MM.1S (cell line): ENCODE data around the gene TSHZ2.

Source experiments
- EZH2 ChIP-seq: fragments of 300-600 bp; sonication (generic); optimal IDR thresholded peaks from 2 replicates; pipeline ENCODE3; 2017; ENCODE audit warnings: low read depth, mild to moderate bottlenecking, antibody characterized with exemption, low read length, mixed read lengths
- TF ChIP-seq, protein P1 (sequence below): fragments of 300-600 bp; sonication (generic); IDR thresholded peaks from 2 replicates; pipeline ENCODE4 v1.5.1; 2016; ENCODE audit warnings: antibody characterized with exemption, low read length, mixed read lengths

DNA sequence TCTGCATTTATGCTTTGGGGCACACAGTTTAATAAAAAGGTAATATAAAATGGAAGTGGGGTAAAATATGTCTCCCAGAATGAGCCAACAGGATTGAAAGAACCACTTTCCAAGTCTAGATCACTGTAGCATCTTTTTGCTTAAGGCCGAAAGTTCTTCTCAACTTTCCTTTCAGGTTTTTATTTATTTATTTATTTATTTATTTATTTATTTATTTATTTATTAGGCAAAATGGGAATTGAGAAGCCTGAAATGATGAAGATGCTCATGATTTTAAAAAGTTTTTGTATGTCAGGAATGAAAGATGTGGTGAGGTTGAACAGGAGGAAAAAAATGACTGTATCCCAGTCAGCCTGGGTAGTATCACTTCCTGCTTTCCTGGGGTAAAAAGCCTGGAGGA is 24.0 kb downstream of the TSHZ2 start:
- no peak for TF ChIP-seq EZH2
- TF ChIP-seq, protein P1, sequence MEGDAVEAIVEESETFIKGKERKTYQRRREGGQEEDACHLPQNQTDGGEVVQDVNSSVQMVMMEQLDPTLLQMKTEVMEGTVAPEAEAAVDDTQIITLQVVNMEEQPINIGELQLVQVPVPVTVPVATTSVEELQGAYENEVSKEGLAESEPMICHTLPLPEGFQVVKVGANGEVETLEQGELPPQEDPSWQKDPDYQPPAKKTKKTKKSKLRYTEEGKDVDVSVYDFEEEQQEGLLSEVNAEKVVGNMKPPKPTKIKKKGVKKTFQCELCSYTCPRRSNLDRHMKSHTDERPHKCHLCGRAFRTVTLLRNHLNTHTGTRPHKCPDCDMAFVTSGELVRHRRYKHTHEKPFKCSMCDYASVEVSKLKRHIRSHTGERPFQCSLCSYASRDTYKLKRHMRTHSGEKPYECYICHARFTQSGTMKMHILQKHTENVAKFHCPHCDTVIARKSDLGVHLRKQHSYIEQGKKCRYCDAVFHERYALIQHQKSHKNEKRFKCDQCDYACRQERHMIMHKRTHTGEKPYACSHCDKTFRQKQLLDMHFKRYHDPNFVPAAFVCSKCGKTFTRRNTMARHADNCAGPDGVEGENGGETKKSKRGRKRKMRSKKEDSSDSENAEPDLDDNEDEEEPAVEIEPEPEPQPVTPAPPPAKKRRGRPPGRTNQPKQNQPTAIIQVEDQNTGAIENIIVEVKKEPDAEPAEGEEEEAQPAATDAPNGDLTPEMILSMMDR: no peak
